ENCODE results near the gene RND3.
A peak's percentile ranks its signal among the peaks of the same experiment; 100 is the strongest.

The RND3 gene, protein sequence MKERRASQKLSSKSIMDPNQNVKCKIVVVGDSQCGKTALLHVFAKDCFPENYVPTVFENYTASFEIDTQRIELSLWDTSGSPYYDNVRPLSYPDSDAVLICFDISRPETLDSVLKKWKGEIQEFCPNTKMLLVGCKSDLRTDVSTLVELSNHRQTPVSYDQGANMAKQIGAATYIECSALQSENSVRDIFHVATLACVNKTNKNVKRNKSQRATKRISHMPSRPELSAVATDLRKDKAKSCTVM

DNA sequence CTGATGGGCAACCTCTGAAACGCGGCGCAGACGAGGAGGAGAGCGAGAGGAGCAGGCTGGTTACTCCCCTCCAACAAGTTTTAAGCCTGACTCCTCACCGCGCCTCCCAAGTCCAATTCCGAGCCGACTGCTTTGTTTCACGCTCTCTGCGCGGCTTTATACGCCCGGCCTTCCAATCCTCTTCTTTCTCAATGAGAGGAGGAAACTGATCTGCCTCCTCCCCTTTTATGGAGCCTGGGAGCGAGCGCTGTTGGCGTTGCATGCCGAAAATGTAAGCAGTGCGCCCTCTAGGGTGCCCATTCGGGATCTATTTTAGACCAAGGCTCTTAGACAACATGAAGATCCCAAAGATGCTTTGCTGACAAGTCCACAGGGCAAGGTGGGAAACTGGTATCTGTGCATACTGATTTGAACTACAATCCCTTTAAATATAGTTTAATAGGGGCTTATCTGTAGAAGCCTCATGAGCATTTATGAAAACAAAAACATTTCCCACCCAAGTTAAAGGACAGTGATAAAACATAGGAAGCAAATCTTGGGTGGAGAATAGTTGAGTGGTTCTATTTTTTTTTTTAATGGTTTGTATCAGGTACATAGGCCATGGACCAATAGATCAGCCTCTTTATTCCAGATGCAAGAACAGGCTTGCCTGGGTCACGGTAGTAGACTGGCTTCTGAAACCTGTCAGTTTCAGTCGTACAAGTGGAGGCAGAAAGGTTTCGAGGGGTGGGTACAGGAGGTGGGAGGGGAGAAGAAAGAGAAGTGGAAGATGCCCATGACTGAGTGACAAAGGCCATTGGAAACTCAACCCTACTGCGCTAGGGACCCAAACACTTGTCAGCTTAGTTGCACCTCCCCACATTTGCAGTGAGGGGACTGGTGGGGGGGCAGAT lies at the start of gene RND3:
RND3 (minus strand) TSS at position 131 of the 893 bp plus-strand sequence. CDS start 250 bp downstream, outside the sequence.
- DNase-seq, result peak; percentile 69 to 74

DNA sequence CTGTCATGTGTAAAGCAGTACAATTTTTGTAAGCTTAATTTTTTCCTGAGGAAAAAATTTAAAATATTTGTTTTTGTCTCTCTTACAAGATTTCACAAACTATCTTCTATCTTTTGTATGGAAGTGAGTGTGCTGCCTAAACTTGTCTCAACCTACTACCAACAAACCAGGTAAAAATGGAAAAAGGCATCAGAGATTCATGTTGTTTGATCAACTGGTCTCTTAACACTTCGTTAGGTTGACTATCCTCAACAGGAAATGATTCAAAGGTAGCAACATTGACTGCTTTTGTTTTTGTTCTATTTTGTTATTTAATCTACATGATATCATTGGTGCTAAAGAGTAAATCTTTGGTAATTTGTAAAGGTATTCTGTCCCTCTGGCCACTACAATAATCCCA lies 47.7 kb upstream of the RND3 start:
- no peak for DNase-seq

DNA sequence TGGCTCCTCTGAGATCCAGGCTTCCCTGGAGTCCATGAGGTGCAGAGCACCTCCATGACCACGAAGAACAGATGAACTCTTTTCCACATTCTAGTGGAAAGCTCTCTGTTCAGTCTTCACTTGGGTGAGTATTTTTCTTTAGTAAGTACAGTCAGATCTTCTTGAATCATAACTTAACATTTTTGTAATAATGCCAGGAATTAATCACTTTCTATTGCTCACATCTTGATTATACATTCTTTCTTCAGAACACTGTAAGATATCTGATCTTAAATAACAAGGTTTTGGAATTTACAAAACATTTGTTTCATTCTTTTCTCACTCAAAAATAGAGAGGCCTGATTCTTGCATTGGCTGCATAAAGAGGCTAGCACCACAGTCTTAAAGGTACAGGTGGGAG lies 45.4 kb upstream of the RND3 start:
- DNase-seq, result no peak

DNA sequence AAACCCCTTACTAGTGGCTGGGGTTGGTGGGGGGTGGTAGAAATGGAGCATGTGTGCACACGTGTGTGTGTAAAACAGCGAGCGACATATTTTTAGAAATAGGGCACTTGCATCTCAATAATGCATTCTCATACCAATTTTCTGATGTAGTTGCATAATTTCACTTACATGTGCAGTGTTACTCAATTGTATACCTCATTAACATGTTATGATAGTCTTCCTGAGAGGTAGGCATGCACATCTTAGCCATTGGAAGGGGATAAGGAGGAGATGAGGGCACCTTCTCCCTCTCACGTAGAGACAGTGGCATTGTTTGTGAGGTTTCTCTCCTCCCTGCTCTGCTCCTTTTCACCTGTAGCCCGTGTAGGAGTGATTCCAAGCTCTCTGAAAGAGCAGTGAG lies 44.6 kb upstream of the RND3 start:
- no peak for DNase-seq

DNA sequence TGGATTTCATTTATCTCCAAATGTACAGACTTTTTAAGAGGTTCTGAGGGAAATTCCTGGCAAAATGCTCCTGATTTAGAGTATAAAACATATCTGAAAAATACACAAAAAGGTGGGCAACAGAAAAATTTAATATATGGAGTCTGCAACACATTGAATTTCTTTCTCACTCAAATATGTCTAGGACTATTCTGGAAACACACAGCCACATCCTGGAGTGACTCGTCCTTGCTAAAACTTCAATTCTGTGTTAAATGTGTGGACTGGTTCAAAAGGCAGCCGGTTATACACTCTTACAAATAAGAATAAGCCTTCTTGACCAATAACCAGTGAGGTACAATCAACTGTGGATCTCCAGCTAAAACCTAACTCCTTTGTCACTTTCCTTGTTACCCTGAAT lies 44.1 kb upstream of the RND3 start:
- no peak for DNase-seq

DNA sequence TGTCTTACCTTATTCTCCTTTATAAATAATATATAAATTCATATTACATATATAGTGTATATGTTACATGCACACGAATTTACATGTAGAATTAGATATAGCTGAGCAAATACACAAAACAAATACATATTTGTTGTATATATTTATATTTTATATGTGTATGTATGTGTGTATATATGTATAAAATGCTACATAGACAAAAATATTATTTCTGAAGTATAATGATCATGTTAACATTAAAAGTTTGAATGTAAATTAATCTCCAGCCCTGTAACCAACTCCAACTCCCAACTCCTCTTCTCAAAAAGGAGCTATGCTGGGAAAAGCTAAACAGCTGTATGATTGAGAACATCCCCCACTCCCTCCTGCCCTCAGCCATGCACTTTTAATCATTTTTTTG lies 42.7 kb upstream of the RND3 start:
- no peak for DNase-seq

DNA sequence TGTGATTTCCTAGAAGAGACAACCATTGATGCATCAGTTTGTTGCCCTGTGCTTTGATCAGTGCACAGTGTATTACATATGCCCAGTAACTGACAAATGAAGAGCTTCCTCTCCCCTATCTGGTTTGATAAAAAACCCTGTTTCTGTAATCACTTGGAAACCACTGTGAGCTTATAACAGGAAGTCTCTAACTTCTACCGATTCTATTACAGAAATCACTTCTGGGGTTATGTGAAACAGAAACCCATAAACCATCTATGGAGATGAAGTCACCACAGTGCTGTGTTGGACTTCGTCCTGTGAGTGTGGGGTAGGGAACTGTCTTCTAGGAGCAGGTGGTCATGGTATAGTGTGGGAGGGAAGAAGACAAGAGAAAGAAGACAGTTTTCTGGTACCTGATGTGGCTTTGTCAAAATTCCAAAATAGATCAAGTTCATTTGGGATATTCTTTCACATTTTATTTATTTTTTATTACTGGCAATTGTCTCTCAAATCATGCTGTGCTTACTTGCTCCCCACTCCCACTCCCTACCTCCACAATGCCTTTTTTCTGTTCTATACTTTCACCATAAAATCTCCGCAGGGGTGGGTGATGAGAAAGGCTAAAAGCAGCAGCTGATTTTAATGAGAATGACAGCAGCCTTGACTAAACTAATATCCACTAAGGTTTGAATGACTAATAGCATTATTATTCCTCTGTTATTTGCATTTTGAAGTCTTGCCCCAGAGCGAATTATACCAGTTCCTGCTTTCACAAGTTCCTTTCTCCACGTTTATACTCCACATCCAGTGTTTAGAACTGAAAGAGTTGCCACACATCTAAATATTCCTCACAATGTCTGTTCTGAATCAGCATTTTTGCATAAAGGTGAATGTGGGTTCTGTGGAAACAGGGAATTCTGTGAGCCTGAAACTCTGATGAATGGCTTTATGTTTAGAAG lies 41.7 kb upstream of the RND3 start:
- no peak for DNase-seq

DNA sequence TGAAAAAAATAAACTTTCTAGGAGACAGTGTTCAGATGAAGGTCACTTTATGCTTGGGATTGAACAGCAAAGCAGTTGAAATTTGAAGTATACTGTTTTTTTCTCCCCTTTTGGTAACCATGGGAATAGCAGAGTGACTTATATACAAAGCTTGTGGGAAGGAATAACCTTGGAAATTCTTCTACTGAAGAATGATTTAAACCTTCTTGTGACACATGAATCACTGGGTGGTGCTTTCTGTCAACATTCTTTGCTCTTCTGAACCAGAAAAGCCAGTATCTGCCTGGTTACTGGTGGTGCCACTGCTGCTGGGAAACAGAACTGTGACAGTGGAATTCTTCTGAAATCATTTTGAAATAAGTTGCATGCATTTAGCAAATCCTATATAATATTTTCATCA lies 39.4 kb upstream of the RND3 start:
- no peak for DNase-seq

DNA sequence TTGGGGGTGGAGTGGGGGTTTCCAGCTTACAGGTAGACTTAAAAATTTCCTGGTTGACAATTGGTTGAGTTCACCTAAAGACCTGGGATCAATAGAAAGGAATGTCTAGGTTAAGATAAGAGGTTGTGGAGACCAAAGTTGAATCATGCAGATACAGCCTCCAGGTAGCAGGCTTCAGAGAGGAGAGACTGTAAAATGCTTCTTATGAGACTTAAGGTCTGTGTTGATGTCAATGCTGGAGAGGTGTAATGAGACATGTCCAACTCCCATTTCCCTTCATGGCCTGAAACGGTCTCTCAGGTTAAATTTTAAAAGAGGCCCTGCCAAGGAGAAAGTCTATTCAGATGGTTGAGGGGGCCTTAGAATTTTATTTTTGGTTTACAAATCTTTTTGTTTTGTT lies 38.5 kb upstream of the RND3 start:
- no peak for DNase-seq

DNA sequence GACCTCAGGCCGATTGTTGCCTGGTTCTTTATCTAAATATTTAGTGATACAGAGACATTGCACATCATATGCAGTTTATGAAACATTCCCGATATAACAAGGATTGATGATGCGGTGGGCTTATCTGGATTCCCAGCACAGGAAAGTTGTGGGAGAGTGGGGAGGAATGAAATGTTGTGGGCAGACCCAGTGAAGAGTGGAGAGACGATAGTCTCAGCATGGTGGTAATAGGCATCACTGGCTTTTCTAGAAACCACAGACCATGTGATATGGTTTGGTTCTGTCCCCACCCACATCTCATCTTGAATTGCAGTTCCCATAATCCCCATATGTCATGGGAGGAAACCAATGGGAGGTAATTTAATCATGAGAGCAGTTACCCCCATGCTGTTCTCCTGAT lies 34.8 kb upstream of the RND3 start:
- DNase-seq, result no peak

DNA sequence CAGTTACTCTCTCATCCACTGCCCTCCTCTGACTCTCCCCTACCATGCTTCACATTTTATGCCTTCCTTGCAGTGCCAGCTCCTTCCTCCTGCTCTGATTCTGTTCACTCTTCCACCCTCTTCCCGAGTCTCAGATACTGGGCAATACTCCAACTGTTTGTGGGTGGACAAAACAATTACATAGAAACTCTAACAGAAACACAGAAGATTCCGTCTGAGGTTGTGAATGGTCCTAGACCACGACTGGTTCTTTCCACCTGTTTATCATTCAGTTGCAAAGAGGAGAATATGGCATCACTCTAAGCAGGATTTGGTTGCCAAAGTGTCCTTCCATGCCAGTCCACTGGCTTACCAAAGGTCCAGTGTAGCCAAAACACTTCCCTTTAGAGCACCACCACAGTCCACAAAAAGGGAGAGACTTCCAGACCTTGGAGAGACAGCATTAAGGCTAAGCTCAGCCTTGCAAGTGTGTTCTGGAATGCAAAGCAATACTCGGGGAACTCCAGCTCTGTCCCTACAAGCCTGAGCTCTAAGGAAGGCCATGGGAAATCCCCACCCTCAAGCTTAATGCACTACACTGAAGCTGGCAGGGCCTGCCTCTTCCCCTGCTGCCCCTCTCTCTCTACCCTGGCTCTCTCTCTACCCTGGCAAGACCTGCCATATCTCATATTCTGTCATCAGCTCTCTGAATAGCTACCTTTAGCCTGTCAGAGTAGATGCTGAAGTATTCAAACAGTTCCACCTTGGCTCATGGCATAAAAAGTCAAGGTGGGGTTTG lies 33.6 kb upstream of the RND3 start:
- no peak for DNase-seq

DNA sequence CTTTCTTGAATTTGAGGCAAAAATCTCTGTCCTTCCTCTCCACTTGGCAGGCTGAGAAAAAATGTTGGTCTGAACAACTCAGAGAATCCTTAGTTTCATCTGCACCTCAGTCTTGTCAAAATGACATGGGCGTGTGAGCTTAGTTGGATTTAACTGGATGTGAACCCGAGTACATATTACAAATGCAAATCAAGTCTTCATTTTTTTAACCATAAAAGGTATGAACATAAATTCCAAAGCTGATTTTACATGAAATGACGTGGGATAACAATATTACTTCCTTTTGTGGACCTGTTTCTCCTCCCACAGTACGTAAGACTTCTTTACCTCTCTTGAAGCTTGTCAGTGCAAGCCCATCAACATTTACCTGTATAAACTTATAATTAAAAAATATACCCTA lies 32.6 kb upstream of the RND3 start:
- no peak for DNase-seq

DNA sequence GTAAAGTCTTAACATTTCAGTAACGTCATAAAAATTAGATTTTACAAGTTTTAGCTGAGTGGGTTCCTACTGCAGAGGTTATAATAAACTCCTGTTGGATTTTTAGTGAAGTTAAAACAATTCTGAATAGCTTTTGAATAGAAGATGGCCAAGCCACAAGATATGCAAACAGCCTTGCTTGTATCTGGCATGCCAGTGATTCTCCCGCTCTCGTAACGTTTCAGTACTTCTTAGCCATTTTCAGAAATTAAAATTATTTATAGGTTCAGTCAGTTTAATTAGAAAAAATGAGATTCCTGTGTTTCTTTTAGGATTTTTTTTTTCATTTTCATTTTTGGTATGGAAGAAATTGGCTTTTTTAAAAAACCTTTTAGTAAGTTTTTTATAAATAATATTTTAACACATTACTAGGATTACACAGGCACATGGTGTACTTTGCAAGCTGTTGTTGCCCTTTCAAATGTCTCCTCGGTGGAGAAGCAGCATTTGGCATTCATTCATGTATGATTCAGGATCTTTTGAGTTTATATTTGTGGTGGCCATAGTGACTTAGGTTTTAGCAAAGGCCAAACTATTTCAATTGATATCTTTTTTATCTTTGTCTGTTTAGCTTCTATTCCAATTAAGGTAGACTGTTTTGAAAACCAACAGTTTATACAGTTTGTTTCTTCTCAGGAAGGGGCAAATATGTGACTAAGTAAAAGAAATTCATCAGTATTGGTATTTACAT lies 30.6 kb upstream of the RND3 start:
- DNase-seq, result no peak

DNA sequence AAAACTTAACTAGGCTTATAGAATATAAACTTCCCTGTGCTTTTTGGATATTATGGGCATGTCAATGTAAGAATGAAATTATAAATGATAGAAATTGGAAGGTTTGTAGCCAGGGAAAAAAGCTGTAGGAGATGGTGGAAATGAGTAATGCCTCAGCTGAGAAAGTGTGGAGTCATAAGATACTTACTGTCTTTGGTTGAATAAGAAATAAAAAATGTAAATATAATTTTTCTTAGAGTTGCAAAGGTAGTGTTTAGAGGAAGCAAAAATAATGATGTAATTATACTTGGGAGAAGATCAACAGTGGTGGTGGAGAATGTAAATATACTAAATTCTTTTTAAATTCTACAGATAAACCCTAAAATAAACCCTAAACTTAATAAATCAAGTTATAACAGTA lies 26.2 kb upstream of the RND3 start:
- DNase-seq, result no peak

DNA sequence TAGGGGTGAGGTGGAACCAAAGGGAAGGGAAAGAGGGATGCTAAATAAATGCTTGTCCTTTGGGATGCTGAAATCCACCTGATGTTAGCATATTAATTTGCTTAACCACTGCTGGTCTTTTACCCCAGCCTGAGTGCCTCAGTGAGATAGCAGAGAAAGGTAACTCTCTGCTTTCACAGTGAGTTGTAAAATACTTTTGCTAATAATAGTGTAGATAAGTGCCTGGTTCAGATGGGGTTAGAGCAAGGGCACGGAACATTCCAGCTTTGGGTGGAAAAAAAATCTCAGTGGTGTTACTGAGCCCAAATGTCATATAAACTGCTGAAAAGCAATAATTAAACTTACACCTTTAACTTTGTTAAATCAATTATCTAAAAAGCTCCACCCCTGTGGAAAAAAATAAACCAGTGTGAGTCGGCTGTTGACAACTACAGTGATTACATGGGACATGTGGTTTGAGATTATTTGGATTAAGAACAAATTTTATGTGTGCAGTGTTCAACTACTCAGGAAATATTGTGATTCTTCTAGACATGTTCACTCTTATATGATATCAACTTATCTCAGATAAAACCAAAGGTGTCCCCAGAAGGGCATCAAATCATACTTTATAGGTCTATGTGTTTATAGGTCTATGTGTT lies 21.1 kb upstream of the RND3 start:
- DNase-seq, result no peak

DNA sequence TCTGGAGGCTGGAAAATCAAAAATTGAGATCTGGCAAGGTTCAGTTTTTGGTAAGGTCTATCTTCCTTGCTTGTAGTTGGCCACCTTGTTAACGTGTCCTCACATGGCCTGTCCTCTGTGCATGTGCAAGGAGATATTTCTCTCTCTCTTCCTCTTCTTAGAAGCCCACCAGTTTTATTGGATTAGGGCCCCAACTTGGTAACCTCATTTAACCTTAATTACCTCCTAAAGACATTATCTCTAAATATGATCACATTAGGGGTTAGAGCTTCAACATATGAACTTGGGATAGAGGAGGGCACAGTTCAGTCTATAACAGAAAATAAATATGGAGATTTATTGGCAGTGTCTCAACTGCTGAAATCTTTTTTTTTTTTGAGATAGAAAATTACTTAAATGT lies 19.6 kb upstream of the RND3 start:
- no peak for DNase-seq

DNA sequence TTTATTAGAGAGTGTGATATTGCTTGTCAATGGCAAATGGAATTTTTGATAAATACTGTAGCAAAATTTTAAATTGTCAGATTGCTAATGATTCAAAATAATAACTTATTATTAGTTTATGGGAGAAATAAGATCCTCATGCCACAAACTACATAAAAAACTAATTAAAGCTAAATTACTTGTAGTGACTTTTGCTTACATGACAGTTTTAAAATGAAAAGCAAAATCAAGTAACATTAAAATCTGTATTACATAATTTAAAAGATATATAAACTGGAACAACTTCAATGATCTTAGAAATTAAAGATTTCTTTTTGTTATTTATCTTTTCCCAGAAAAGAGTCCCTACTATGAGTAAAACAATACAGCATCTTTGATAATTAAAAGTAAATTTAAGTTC lies 17.7 kb upstream of the RND3 start:
- DNase-seq, result no peak

DNA sequence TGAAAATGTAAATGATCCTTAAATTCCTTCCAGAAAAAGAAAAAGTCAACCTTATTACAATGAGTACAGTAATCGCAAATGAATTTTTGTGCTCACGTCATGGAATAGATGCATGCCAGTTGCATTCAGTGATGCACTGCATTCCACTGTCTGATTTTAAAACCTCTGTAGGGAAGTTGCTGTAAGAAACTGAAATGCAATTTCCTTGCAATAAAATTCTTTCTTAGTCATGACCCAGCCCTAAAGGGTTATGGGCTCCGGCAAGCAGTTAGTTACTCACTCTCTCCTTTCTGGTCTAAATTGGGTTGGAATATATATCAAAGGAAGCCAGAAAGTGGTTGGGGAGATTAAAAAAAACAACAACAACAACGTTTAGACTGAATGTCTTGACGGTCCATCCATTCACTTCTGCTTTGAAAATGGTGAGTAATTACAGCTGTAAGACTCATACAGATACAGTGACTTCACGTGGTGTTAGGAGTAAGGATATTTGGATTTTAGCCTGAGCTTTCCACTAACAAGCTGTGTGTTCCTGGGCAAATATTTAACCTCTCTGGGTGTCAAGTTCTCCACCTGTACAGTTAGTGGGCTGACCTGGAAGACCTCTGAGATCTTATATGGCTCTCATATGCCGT lies 8.6 kb upstream of the RND3 start:
- DNase-seq, result no peak

DNA sequence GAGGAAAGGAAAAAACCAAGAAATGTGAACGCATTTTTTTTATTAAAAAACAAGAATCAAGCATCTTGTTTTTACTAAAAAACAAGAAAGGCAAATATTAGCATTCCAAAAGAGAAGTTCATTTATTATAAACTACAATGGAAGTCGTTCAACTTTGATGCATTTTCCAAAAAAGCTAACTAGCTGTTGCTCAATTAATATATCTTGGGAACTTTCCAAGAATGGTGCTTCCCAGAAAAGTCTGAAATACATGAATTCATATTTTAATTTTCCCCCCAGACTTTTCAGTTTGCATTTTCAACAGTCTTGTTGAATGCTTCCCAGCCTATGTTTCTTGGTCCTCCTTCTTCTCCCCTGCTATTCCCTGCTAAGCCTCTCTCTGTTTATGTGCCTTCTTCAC lies 7.5 kb upstream of the RND3 start:
- no peak for DNase-seq

DNA sequence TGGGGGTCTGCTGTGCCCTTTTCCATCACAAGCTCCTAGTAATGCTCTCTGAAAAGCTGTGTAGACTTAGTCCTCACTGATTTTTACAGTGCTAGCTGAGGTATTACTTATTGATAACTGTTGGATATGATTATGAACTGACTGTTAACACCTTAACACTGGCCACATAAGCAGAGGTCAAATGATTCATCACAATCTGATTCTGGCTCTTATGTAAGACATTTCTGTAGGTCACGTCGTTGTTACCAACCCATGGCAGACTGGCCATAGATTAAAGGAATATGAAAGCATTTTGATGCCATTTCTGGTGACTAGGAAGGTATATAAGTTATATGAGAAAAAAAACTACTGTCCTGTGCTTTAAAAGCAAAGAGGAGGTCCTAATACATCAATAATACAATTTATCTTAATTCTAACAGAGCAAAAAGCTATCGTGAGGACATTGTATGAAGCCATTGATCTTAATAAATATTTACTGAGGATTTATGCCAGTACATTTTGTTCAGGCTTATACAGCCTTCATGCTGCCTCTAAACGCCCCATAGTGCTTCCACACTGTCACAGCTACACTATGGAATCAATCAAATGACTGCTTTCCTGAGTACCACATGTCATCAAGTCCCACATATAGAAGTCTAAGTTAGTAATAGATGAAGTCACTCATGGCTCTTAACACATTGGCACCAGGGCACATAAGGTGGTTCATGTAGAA lies 6.9 kb upstream of the RND3 start:
- no peak for DNase-seq

All from activated CD4-positive, alpha-beta T cell treated with anti-CD3 and anti-CD28 coated beads, Interleukin-2, amount 50 U/mL, for 48 hours (primary cell).